SK-N-MC (cell line): ENCODE measurements around the gene WDR4.
"Not testable (repeated sequence)": the region's sequence is repeated elsewhere in the genome, so short reads cannot be mapped to it uniquely, and the experiment has no call there.

Source experiments
- EZH2 ChIP-seq: fragments of 200-600 bp; sonication (generic); IDR thresholded peaks from one replicate; pipeline ENCODE4 v1.6.1; 2017; ENCODE audit warnings: antibody characterized with exemption
- FOXP2 ChIP-seq: optimal IDR thresholded peaks from 2 replicates; pipeline ENCODE3; 2011; ENCODE audit warnings: mild to moderate bottlenecking, moderate library complexity; ENCODE audit not compliant: insufficient read depth; ENCODE audit errors: extremely low read length, control extremely low read depth
- POLR2AphosphoS5 ChIP-seq: IDR thresholded peaks from 2 replicates; pipeline ENCODE4 v1.6.1; 2012; ENCODE audit warnings: mild to moderate bottlenecking, low read depth, low read length, borderline replicate concordance

DNA sequence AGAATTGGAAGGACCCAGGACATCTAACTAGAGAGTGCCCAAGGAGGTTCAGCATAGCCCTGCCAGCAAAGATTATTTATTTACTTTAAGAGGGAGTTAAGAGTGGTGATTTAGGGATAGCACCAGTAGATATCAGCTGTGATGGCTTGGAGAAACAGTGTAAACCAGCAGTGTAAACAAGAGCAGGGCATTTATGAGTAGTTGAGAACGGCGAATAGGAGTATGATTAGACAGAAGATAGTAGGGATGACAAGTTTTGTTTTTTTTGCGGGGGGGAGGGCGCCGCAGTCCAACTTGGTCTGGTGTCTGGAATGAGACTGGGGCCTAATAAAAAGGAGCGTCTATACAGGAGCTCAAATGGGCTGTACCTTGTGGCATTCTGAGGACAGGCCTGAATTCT is 77.7 kb downstream of the WDR4 start:
- TF ChIP-seq EZH2, POLR2AphosphoS5, FOXP2: not testable (repeated sequence)
